Activated CD4-positive, alpha-beta T cell treated with anti-CD3 and anti-CD28 coated beads, Interleukin-10, Interleukin-2, amounts not matched to agents 100 ng/mL and 50 ng/mL, durations not matched to agents 16 hours and 8 hours (primary cell): ENCODE results near the gene ADCY9.
A peak's percentile ranks its signal among the peaks of the same experiment; 100 is the strongest.
"Not testable (repeated sequence)": the region's sequence is repeated elsewhere in the genome, so short reads cannot be mapped to it uniquely, and the experiment has no call there.

ENCODE experiments used
- DNase-seq: peaks from one replicate; pipeline ENCODE4 v3.0.0-alpha.2; 2020

ADCY9 gene

DNA sequence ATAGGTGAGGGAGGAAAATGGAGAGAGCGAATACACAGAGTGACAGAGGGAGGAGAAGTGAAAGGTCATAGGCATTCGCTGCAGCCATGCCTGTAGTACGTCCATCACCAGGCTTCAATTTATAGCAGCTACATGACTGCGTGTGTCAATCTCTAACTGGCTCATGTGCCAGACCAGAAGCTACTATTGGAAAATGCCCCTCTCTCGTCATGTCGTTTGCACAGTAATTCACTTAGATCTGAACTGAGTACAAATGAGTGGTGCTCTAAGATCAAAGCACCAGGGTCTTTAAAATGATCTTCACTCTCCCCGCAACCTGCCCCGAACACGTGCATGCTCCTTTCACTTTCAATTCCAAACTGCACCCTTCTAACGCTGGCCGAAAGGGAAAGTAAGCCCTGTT lies 51.3 kb downstream of the ADCY9 start:
- peak; percentile 48 for DNase-seq

- DNase-seq: no peak
Observed at GRCh38 chr16:4062212-4062802, 53.9 kb downstream of the ADCY9 start.

GRCh38 chr16:4060823-4061222 lies 55.4 kb downstream of the ADCY9 start:
- no peak for DNase-seq

DNA sequence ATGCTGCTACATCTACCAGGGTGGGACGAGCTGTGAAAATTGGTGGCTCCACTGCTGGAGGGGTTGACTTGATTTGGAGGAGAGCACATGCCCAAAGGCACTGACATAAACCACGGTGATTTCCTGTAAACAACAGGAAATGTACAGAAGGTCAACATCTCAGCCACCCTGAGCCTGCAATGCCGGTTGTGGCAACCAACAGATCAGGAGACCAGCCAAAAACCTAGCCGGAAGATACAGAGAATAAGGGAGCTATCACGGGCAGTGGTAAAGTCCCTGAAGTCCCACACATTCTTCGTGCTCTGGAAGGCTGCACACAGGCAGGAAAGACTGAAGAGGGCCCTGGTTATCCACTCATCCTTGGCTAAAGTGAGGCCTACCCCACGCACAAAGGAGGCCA lies 56.2 kb downstream of the ADCY9 start:
- no peak for DNase-seq

DNA sequence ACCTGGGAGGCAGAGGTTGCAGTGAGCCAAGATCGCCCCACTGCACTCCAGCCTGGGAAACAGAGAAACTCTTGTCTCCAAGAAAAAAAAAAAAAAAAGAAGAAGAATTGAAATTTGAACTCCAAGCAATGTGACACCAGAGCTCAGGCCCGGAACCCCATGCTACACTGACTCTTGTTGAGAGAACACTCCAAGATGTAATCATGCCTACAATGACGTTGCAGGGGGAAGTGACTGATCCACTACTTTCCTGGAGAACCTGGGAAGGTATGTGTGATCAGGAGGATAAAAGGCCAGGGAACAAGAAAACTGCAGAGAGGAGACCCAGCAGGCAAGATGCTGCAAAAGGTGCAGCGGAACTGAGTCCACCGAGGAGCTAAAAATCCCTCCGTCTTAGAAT lies 57.9 kb downstream of the ADCY9 start:
- no peak for DNase-seq

- no peak for DNase-seq
Observed at GRCh38 chr16:4057439-4057877, 58.8 kb downstream of the ADCY9 start.

- DNase-seq: no peak
Observed at GRCh38 chr16:4056161-4057105, 59.8 kb downstream of the ADCY9 start.

- no peak for DNase-seq
Observed at GRCh38 chr16:4055748-4056147, 60.5 kb downstream of the ADCY9 start.

GRCh38 chr16:4053301-4053845 lies 62.9 kb downstream of the ADCY9 start:
- DNase-seq: no peak

DNA sequence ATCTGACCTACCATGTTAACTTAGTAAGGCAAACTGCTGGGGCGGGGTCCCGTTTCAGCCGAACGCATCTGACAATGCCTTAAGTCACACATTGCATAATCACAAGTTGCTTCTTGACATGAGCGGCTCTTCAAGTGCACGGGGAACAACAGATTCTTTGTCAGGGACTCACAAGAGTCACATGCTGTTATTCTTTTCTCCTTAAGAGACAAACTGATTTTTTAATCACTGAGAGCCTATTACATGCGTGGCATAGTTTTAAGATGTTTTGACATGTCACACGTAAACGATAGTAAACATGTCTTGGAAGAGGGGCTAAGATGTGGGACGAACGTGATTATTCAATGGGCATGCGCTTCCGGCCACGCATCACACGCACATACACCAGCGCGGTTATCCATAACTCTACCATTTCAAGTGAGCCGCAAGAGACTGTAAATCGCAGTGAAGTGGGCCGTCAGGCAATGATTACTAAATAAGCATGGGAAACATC lies 63.4 kb downstream of the ADCY9 start:
- DNase-seq: no peak

GRCh38 chr16:4052096-4052495 lies 64.1 kb downstream of the ADCY9 start:
- no peak for DNase-seq

GRCh38 chr16:4051591-4051990 lies 64.7 kb downstream of the ADCY9 start:
- DNase-seq: no peak

GRCh38 chr16:4049031-4049430 lies 67.2 kb downstream of the ADCY9 start:
- no peak for DNase-seq

DNA sequence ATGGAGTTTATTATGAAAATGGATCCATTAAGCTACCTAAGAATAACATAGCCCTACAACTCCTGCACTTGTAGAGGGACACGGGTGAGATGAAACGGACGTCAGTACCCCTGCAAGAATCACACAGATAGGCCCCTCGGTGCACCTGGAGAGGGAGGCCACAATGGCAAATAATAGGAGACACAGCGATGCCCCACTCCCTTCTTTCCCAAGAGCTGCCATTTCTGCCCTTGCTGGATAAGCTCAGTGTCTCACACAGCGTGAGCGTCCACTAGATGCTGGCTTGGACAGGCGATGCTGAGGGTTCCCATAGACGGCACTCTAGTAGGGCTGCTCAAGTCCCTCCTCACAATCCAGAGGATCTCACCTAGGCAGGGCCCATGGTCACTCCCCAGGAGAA lies 67.8 kb downstream of the ADCY9 start:
- no peak for DNase-seq

GRCh38 chr16:4046221-4046620 lies 70.0 kb downstream of the ADCY9 start:
- no peak for DNase-seq

- DNase-seq: not testable (repeated sequence)
Observed at GRCh38 chr16:4045561-4045960, 70.7 kb downstream of the ADCY9 start.

GRCh38 chr16:4042581-4042980 lies 73.7 kb downstream of the ADCY9 start:
- DNase-seq: no peak

- no peak for DNase-seq
Observed at GRCh38 chr16:4038448-4038847, 77.8 kb downstream of the ADCY9 start.

DNA sequence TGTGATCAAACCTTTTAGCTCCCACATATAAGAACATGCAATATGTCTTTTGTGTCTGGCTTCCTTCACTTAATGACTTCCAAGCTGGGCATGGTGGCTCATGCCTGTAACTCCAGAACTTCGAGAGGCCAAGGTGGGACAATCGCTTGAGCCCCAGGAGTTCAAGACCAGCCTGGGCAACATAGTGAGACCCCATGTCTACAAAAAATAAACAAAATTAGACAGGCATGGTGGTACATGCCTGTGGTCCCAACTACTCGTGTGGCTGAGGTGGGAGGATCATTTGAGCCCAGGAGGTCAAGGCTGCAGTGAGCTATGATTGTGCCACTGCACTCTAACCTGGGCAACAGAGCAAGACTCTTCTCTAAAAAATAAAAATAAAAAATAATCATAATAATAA lies 79.3 kb downstream of the ADCY9 start:
- DNase-seq: not testable (repeated sequence)

- no peak for DNase-seq
Observed at GRCh38 chr16:4034963-4035362, 81.3 kb downstream of the ADCY9 start.

DNA sequence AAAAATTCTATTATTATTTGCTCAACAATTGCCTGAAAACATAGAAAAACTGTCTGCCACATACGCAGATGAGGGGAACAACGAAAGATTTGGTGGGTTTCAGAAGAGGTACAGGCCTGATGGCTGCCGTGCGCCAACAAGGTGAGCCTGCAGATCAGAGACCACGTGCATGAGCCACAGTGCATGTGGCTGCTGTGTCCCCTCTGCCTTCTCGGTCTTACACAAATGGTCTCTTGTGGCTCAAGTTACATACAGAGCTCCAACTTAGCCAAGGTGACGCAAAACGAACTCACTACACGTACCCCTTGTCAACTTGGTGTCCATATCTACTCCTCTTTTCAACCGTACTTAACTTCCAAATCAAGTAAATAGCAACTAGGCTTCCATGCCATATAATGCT lies 82.3 kb downstream of the ADCY9 start:
- DNase-seq: no peak

- no peak for DNase-seq
Observed at GRCh38 chr16:4032768-4033167, 83.5 kb downstream of the ADCY9 start.

DNA sequence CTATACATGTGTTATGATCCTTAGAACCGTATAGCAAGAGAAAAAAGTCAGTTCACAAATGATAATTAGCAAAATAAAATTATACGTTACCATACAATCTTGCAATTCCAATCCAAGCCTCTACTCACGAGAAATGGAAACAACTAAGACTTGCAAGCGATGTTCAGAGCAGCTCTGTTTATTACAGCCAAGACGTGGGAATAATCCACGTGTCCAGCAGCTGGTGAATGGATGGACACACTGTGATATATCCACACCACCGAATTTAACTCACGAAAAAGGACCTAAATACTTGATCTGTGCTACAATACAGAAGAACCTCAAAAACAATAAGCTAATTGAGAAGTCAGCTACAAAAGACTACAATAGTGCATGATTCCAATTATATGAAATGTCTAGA lies 88.1 kb downstream of the ADCY9 start:
- DNase-seq: no peak

- DNase-seq: no peak
Observed at GRCh38 chr16:4026854-4027253, 89.4 kb downstream of the ADCY9 start.
